HepG2 (cell line): ENCODE results near the gene UBC. TPM values are rescaled to one million over a fixed set of nuclear protein-coding genes. Genes with fewer than 3 reads are reported as not detected.

ENCODE experiments used
- CEBPZ ChIP-seq: IDR thresholded peaks from 2 replicates; pipeline ENCODE4 v1.6.1; 2012; ENCODE audit warnings: low read length, improper control_type of control experiment
- MXI1 ChIP-seq: IDR thresholded peaks from 3 replicates; pipeline ENCODE4 v1.6.1; 2012; ENCODE audit warnings: low read depth, low read length, inconsistent platforms, borderline replicate concordance
- NR0B2 ChIP-seq: sonication (generic); formaldehyde crosslinking; IDR thresholded peaks from 2 replicates; pipeline ENCODE4 v1.4.0; 2020; ENCODE audit warnings: mild to moderate bottlenecking, missing genetic modification reagents
- PPARG ChIP-seq: conservative IDR thresholded peaks from 2 replicates; pipeline ENCODE4 v1.6.1; 2016; ENCODE audit warnings: missing biosample characterization, missing genetic modification reagents
- SIX1 ChIP-seq: sonication (generic); formaldehyde crosslinking; IDR thresholded peaks from 2 replicates; pipeline ENCODE4 v1.4.0; 2020; ENCODE audit warnings: missing genetic modification reagents, borderline replicate concordance
- ZBTB10 ChIP-seq: sonication (generic); formaldehyde crosslinking; IDR thresholded peaks from 2 replicates; pipeline ENCODE4 v1.4.0; 2020; ENCODE audit warnings: missing genetic modification reagents, borderline replicate concordance
- ZBTB39 ChIP-seq: sonication (generic); formaldehyde crosslinking; IDR thresholded peaks from 2 replicates; pipeline ENCODE4 v1.5.0; 2020; ENCODE audit warnings: missing genetic modification reagents
- ZNF160 ChIP-seq: sonication (generic); formaldehyde crosslinking; IDR thresholded peaks from 2 replicates; pipeline ENCODE4 v1.8.0; 2022; ENCODE audit warnings: mild to moderate bottlenecking, inconsistent platforms, missing genetic modification reagents
- ZNF225 ChIP-seq: sonication (generic); formaldehyde crosslinking; IDR thresholded peaks from 2 replicates; pipeline ENCODE4 v1.4.0; 2020; ENCODE audit warnings: mild to moderate bottlenecking, missing genetic modification reagents
- ZNF280D ChIP-seq: sonication (generic); formaldehyde crosslinking; IDR thresholded peaks from 2 replicates; pipeline ENCODE4 v1.5.1; 2020; ENCODE audit warnings: mild to moderate bottlenecking, missing genetic modification reagents
- polyA plus RNA-seq, 8 experiments: library from polyadenylated mRNA; depleted of rRNA in 3 of 8; stranded (reverse) in 7 of 8; unstranded in 1 of 8; fragments of >200 nt; fragmentation: Illumina TruSeq in 4 of 8; extraction: Trizol in 4 of 8; gene quantifications; 2 replicates each; pipeline versions ENCODE4 v1.2.1 to v1.2.3, GENCODE V29; 2011 to 2016; ENCODE audit warnings: low read depth in 4 of 8, missing spikeins in 1 of 8, mixed read lengths in 1 of 8; ENCODE audit not compliant: insufficient read depth in 1 of 8
- total RNA-seq, 5 experiments: library from RNA; depleted of rRNA; stranded (reverse); fragments of >200 nt; fragmentation: Illumina TruSeq; extraction: Trizol; gene quantifications; 2 replicates each; pipeline ENCODE4 v1.2.3, GENCODE V29; 2016; ENCODE audit warnings: low read depth in 1 of 5
- TF ChIP-seq, protein P1 (sequence below): IDR thresholded peaks from 2 replicates; pipeline ENCODE4 v1.6.1; 2012; ENCODE audit warnings: inconsistent platforms
- TF ChIP-seq, protein P2 (sequence below): sonication (generic); formaldehyde crosslinking; IDR thresholded peaks from 2 replicates; pipeline ENCODE4 v1.4.0; 2020; ENCODE audit warnings: missing genetic modification reagents
- TF ChIP-seq, protein P3 (sequence below): IDR thresholded peaks from 2 replicates; pipeline ENCODE4 v1.6.1; 2016

Gene UBC
- total and polyA plus RNA-seq, 2 of the 13 experiments (the other 11 are each of a cell fraction or from before 2014, with no cell fraction given) = 805 to 1,432 TPM

DNA sequence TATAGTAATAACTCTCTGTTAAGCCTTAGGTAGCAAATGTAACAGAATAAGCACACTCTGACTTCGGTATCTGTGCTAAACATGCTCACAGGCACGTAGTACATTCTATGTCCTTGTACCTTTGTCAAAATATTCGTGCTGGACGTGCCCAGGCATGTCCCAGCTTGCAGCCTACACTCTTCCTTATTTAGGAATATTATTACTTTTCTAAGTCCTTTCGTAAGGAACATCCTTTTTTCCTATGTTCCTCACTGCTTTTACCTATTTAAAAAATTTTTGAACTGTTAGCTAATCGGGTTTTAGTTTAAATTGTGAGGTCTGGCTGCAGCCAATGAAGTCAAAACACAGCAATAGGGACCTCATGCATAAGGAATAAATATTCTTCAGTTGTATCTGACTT lies 24.1 kb upstream of the UBC start (continued):
- TF ChIP-seq ZNF280D (CRISPR knock-in tag) = no peak
- TF ChIP-seq, protein P1, sequence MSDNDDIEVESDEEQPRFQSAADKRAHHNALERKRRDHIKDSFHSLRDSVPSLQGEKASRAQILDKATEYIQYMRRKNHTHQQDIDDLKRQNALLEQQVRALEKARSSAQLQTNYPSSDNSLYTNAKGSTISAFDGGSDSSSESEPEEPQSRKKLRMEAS = peak; percentile 53; the same call in 1 of the 2 replicates
- TF ChIP-seq, protein P2, sequence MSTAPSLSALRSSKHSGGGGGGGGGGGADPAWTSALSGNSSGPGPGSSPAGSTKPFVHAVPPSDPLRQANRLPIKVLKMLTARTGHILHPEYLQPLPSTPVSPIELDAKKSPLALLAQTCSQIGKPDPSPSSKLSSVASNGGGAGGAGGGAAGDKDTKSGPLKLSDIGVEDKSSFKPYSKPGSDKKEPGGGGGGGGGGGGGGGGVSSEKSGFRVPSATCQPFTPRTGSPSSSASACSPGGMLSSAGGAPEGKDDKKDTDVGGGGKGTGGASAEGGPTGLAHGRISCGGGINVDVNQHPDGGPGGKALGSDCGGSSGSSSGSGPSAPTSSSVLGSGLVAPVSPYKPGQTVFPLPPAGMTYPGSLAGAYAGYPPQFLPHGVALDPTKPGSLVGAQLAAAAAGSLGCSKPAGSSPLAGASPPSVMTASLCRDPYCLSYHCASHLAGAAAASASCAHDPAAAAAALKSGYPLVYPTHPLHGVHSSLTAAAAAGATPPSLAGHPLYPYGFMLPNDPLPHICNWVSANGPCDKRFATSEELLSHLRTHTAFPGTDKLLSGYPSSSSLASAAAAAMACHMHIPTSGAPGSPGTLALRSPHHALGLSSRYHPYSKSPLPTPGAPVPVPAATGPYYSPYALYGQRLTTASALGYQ (CRISPR knock-in tag) = 0 out of 2 replicates have a peak, but pooled peaks have one; percentile 20
- no peak for TF ChIP-seq ZNF225 (CRISPR knock-in tag)
- TF ChIP-seq, protein P3, sequence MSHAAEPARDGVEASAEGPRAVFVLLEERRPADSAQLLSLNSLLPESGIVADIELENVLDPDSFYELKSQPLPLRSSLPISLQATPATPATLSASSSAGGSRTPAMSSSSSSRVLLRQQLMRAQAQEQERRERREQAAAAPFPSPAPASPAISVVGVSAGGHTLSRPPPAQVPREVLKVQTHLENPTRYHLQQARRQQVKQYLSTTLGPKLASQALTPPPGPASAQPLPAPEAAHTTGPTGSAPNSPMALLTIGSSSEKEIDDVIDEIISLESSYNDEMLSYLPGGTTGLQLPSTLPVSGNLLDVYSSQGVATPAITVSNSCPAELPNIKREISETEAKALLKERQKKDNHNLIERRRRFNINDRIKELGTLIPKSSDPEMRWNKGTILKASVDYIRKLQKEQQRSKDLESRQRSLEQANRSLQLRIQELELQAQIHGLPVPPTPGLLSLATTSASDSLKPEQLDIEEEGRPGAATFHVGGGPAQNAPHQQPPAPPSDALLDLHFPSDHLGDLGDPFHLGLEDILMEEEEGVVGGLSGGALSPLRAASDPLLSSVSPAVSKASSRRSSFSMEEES (CRISPR knock-in tag) = 0 out of 2 replicates have a peak, but pooled peaks have one; percentile 16
- TF ChIP-seq NR0B2 (CRISPR knock-in tag) = no peak
- TF ChIP-seq SIX1 (CRISPR knock-in tag) = 0 out of 2 replicates have a peak, but pooled peaks have one; percentile 32
- no peak for TF ChIP-seq CEBPZ
- no peak for TF ChIP-seq ZNF160 (CRISPR knock-in tag)
- TF ChIP-seq MXI1 = no peak
- TF ChIP-seq ZBTB39 (CRISPR knock-in tag) = no peak
- TF ChIP-seq ZBTB10 (CRISPR knock-in tag) = no peak
- peak; percentile 78 for TF ChIP-seq PPARG (CRISPR knock-in tag)
